ENCODE data around the gene TUBB1. TPM values are rescaled to one million over a fixed set of nuclear protein-coding genes. Genes with fewer than 3 reads are reported as not detected.

The TUBB1 gene
- total RNA-seq, 4 donors from 2014 or later, result 0.19 to 0.56 (median 0.36) TPM

- no peak for TF ChIP-seq CTCF (IDR thresholded peaks at IDR 0.05)
- ATAC-seq (ENCODE audit: low FRiP score), result no peak
- DNase-seq (ENCODE audit: low spot score), result no peak
Observed at GRCh38 chr20:59005523-59006166, 13.6 kb upstream of the TUBB1 start.

GRCh38 chr20:59006167-59006863 lies 12.9 kb upstream of the TUBB1 start:
- ATAC-seq (ENCODE audit: low FRiP score) (peak; percentile 13), DNase-seq (ENCODE audit: low spot score) (no peak)
- TF ChIP-seq CTCF (IDR thresholded peaks at IDR 0.05), result no peak

GRCh38 chr20:59006864-59007664 lies 12.2 kb upstream of the TUBB1 start, which contains the start of gene CTSZ:
Gene CTSZ (minus strand): TSS chr20:59007254. CDS start chr20:59007128, 126 bp downstream.
- ATAC-seq (ENCODE audit: low FRiP score), result peak; percentile 62
- DNase-seq (ENCODE audit: low spot score), result no peak
- TF ChIP-seq CTCF (IDR thresholded peaks at IDR 0.05), result no peak

- ATAC-seq (ENCODE audit: low FRiP score) (no peak), DNase-seq (ENCODE audit: low spot score) (no peak)
- no peak for TF ChIP-seq CTCF (IDR thresholded peaks at IDR 0.05)
Observed at GRCh38 chr20:59007665-59008511, 11.3 kb upstream of the TUBB1 start.

- no peak for DNase-seq (ENCODE audit: low spot score)
- ATAC-seq (ENCODE audit: low FRiP score), result no peak
- no peak for TF ChIP-seq CTCF (IDR thresholded peaks at IDR 0.05)
Observed at GRCh38 chr20:59008715-59009336, 10.4 kb upstream of the TUBB1 start.

Data from omental fat pad (tissue), 4 donors.